Testis (tissue), 3 donors: Measurements from ENCODE around the gene MEGF10. TPM values are rescaled to one million over a fixed set of nuclear protein-coding genes. Genes with fewer than 3 reads are reported as not detected.
A peak's percentile ranks its signal among the peaks of the same experiment; 100 is the strongest.

ENCODE experiments used
- DNase-seq: peaks from one replicate; pipeline ENCODE4 v3.0.0-alpha.2; 2019
- H3K27ac ChIP-seq, 2 donors: fragments of 200-600 bp; sonication (generic); one replicate each; pipeline ENCODE4 v1.5.1; 2019
- H3K27me3 ChIP-seq: fragments of 200-600 bp; sonication (generic); one replicate; pipeline ENCODE4 v1.5.1; 2019
- H3K36me3 ChIP-seq: fragments of 200-600 bp; sonication (generic); one replicate; pipeline ENCODE4 v1.5.1; 2017; ENCODE audit warnings: low read depth; ENCODE audit errors: missing control alignments
- H3K4me1 ChIP-seq: fragments of 200-600 bp; sonication (generic); one replicate; pipeline ENCODE4 v1.5.1; 2019
- H3K4me3 ChIP-seq, 2 donors: fragments of 200-600 bp; sonication (generic); one replicate each; pipeline ENCODE4 v1.5.1; 2017 to 2019
- H3K9me3 ChIP-seq: fragments of 200-600 bp; sonication (generic); one replicate; pipeline ENCODE4 v1.5.1; 2017
- CTCF ChIP-seq, 3 experiments: fragments of 450-650 bp in 2 of 3; fragments of 200-600 bp in 1 of 3; sonication (generic) in 1 of 3; IDR thresholded peaks; one replicate each; pipeline ENCODE4 v1.5.1; 2016 to 2019; ENCODE audit warnings: antibody characterized with exemption in 3 of 3, mild to moderate bottlenecking in 2 of 3, moderate library complexity in 1 of 3
- POLR2A ChIP-seq: fragments of 450-650 bp; IDR thresholded peaks from one replicate; pipeline ENCODE4 v1.6.1; 2017; ENCODE audit warnings: antibody characterized with exemption, mild to moderate bottlenecking, moderate library complexity
- WGBS, 2 donors: methylation state at CpG; one replicate each; pipeline ENCODE4 v1.1.5; 2018; 5-methylcytosine and 5-hydroxymethylcytosine counted together
- intact Hi-C: fragments of 100-400 bp; cut with DNase I; formaldehyde crosslinking; loops from one replicate; pipeline ENCODE4 v1.15.1; 2023; ENCODE audit warnings: low total_unique reads
- polyA plus RNA-seq: library from polyadenylated mRNA; stranded (reverse); fragments of 350-450 nt; fragmentation: Illumina TruSeq; extraction: RNeasy Lipid Tissue Mini Kit (QIAGEN cat#74804); gene quantifications from one replicate; pipeline ENCODE4 v1.2.3, GENCODE V29; 2014; ENCODE audit warnings: low read depth, low replicate concordance; ENCODE audit not compliant: insufficient read depth
- total RNA-seq, 2 donors: library from RNA; depleted of rRNA; stranded (reverse); fragments of >200 nt; gene quantifications; one replicate each; pipeline ENCODE4 v1.2.3, GENCODE V29; 2016

The MEGF10 gene
- total and polyA plus RNA-seq, 3 donors from 2014 or later = 2.4 to 5.1 (median 4.6) TPM

GRCh38 chr5:127367946-127368465 is 77.4 kb downstream of the MEGF10 start:
- no peaks in the 10 kb centered on the region for H3K9me3 ChIP-seq
- peaks cover 4% of the 10 kb centered on the region for H3K4me1 ChIP-seq
- H3K27me3 ChIP-seq = no peaks in the 10 kb centered on the region
- no peak overlapping the region for H3K27ac ChIP-seq
- 71 to 83% methylated on average over 1 of the region's 1 CpG for WGBS, 2 donors
- intact Hi-C loops = no loop called here
- H3K36me3 ChIP-seq = no peaks in the 10 kb centered on the region
- H3K4me3 ChIP-seq = no peak overlapping the region
- DNase-seq = no peak
- TF ChIP-seq CTCF (IDR thresholded peaks at IDR 0.05) (no peak), POLR2A (no peak)

GRCh38 chr5:127369796-127370195 is 79.2 kb downstream of the MEGF10 start:
- WGBS, 2 donors = 76 to 85% methylated on average over 4 of the region's 4 CpGs
- Histone ChIP-seq H3K27me3 (no peaks in the 10 kb centered on the region), H3K4me1 (peaks cover 4% of the 10 kb centered on the region), H3K4me3 (no peak overlapping the region), H3K36me3 (no peaks in the 10 kb centered on the region), H3K9me3 (no peaks in the 10 kb centered on the region), H3K27ac (no peak overlapping the region)
- intact Hi-C loops = no loop called here
- TF ChIP-seq CTCF (IDR thresholded peaks at IDR 0.05) = no peak
- TF ChIP-seq POLR2A = no peak
- no peak for DNase-seq

GRCh38 chr5:127370631-127371030 is 80.0 kb downstream of the MEGF10 start:
- Histone ChIP-seq H3K9me3 (no peaks in the 10 kb centered on the region), H3K36me3 (no peaks in the 10 kb centered on the region), H3K27ac (no peak overlapping the region), H3K27me3 (no peaks in the 10 kb centered on the region), H3K4me1 (peaks cover 4% of the 10 kb centered on the region), H3K4me3 (no peak overlapping the region)
- intact Hi-C loops = no loop called here
- WGBS, 2 donors = 52 to 56% methylated on average over 8 of the region's 8 CpGs
- TF ChIP-seq CTCF (IDR thresholded peaks at IDR 0.05) (no peak), POLR2A (no peak)
- no peak for DNase-seq

GRCh38 chr5:127373858-127374491 is 83.4 kb downstream of the MEGF10 start:
- H3K9me3 ChIP-seq = no peaks in the 10 kb centered on the region
- 76 to 77% methylated on average over 6 of the region's 6 CpGs for WGBS, 2 donors
- H3K4me3 ChIP-seq = no peak overlapping the region
- H3K27me3 ChIP-seq = no peaks in the 10 kb centered on the region
- DNase-seq = no peak
- peaks cover 4% of the 10 kb centered on the region for H3K4me1 ChIP-seq
- intact Hi-C loops = no loop called here
- no peaks in the 10 kb centered on the region for H3K36me3 ChIP-seq
- TF ChIP-seq POLR2A (no peak), CTCF (IDR thresholded peaks at IDR 0.05) (peak in 2 of 3 experiments; percentile 16 to 58)
- H3K27ac ChIP-seq = no peak overlapping the region

DNA sequence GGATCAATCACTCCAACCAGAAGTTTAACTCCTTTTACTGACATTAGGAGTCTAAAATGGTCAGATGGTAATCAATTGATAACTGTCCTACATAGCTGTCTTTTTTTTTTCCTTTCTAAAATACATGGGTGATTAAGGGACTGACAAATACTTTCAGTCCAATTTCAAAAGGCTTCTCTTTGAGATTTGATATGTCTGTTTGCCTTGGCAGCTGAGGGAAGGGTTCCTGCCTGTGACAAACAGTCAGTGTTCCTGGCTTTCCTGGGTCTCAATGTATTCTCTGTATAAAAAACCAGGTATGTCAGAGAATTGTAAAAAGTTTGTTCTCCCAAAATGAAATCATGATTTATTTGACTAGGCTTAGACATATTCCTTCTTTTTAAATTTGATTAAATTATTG is 84.5 kb downstream of the MEGF10 start:
- H3K27ac ChIP-seq = no peak overlapping the region
- TF ChIP-seq POLR2A (no peak), CTCF (IDR thresholded peaks at IDR 0.05) (no peak)
- H3K27me3 ChIP-seq = no peaks in the 10 kb centered on the region
- no peak overlapping the region for H3K4me3 ChIP-seq
- intact Hi-C loops = no loop called here
- DNase-seq = no peak
- peaks cover 4% of the 10 kb centered on the region for H3K4me1 ChIP-seq
- no peaks in the 10 kb centered on the region for H3K36me3 ChIP-seq
- no peaks in the 10 kb centered on the region for H3K9me3 ChIP-seq
